ENCODE data around the gene FBLN2.

FBLN2 gene

GRCh38 chr3:13620281-13620680 is 71.4 kb downstream of the FBLN2 start:
- DNase-seq (ENCODE audit: low read depth in 1 of 2, low spot score in 1 of 2), result no peak

- DNase-seq (ENCODE audit: low read depth in 1 of 2, low spot score in 1 of 2), result no peak
Measured at GRCh38 chr3:13620776-13621365, 71.9 kb downstream of the FBLN2 start.

- no peak for DNase-seq (ENCODE audit: low read depth in 1 of 2, low spot score in 1 of 2)
Measured at GRCh38 chr3:13621381-13622221, 72.7 kb downstream of the FBLN2 start.

- DNase-seq (ENCODE audit: low read depth in 1 of 2, low spot score in 1 of 2), result no peak
Measured at GRCh38 chr3:13622356-13622755, 73.4 kb downstream of the FBLN2 start.

- DNase-seq (ENCODE audit: low read depth in 1 of 2, low spot score in 1 of 2), result no peak
Measured at GRCh38 chr3:13623101-13623654, 74.3 kb downstream of the FBLN2 start.

GRCh38 chr3:13624021-13624420 is 75.1 kb downstream of the FBLN2 start:
- no peak for DNase-seq (ENCODE audit: low read depth in 1 of 2, low spot score in 1 of 2)

GRCh38 chr3:13624671-13625125 is 75.8 kb downstream of the FBLN2 start:
- no peak for DNase-seq (ENCODE audit: low read depth in 1 of 2, low spot score in 1 of 2)

GRCh38 chr3:13626396-13626795 is 77.5 kb downstream of the FBLN2 start:
- DNase-seq (ENCODE audit: low read depth in 1 of 2, low spot score in 1 of 2), result no peak

- DNase-seq (ENCODE audit: low read depth in 1 of 2, low spot score in 1 of 2), result no peak
Measured at GRCh38 chr3:13626915-13627460, 78.1 kb downstream of the FBLN2 start.

- DNase-seq (ENCODE audit: low read depth in 1 of 2, low spot score in 1 of 2), result no peak
Measured at GRCh38 chr3:13627681-13628080, 78.8 kb downstream of the FBLN2 start.

- DNase-seq (ENCODE audit: low read depth in 1 of 2, low spot score in 1 of 2), result no peak
Measured at GRCh38 chr3:13628432-13628831, 79.5 kb downstream of the FBLN2 start.

- no peak for DNase-seq (ENCODE audit: low read depth in 1 of 2, low spot score in 1 of 2)
Measured at GRCh38 chr3:13628841-13629551, 80.1 kb downstream of the FBLN2 start.

- DNase-seq (ENCODE audit: low read depth in 1 of 2, low spot score in 1 of 2), result no peak
Measured at GRCh38 chr3:13629644-13630043, 80.7 kb downstream of the FBLN2 start.

- no peak for DNase-seq (ENCODE audit: low read depth in 1 of 2, low spot score in 1 of 2)
Measured at GRCh38 chr3:13631256-13631655, 82.3 kb downstream of the FBLN2 start.

- no peak for DNase-seq (ENCODE audit: low read depth in 1 of 2, low spot score in 1 of 2)
Measured at GRCh38 chr3:13633176-13633575, 84.3 kb downstream of the FBLN2 start.

GRCh38 chr3:13634151-13634550 is 85.2 kb downstream of the FBLN2 start:
- DNase-seq (ENCODE audit: low read depth in 1 of 2, low spot score in 1 of 2), result no peak

GRCh38 chr3:13634615-13635014 is 85.7 kb downstream of the FBLN2 start:
- DNase-seq (ENCODE audit: low read depth in 1 of 2, low spot score in 1 of 2), result no peak

GRCh38 chr3:13636186-13636585 is 87.3 kb downstream of the FBLN2 start:
- DNase-seq (ENCODE audit: low read depth in 1 of 2, low spot score in 1 of 2), result no peak

- no peak for DNase-seq (ENCODE audit: low read depth in 1 of 2, low spot score in 1 of 2)
Measured at GRCh38 chr3:13636874-13637273, 87.9 kb downstream of the FBLN2 start.

GRCh38 chr3:13637311-13637891 is 88.5 kb downstream of the FBLN2 start:
- no peak for DNase-seq (ENCODE audit: low read depth in 1 of 2, low spot score in 1 of 2)

GRCh38 chr3:13637953-13638352 is 89.0 kb downstream of the FBLN2 start:
- DNase-seq (ENCODE audit: low read depth in 1 of 2, low spot score in 1 of 2), result no peak

Data from stimulated activated CD4-positive, alpha-beta T cell treated with anti-CD3 and anti-CD28 coated beads, Interleukin-15, amount 100 ng/mL, for 1 hour (primary cell).